Activated CD4-positive, alpha-beta T cell treated with anti-CD3 and anti-CD28 coated beads, Interleukin-2, Interleukin-6, amounts not matched to agents 100 ng/mL and 50 ng/mL, durations not matched to agents 16 hours and 8 hours (primary cell): ENCODE measurements around the gene BSG.
"Not testable (repeated sequence)": the region's sequence is repeated elsewhere in the genome, so short reads cannot be mapped to it uniquely, and the experiment has no call there.

Source experiments
- DNase-seq: peaks from one replicate; pipeline ENCODE4 v3.0.0-alpha.2; 2020

BSG gene

GRCh38 chr19:573519-573825, 1.1 kb downstream of the BSG start:
- DNase-seq: no peak

GRCh38 chr19:574658-575526, 2.5 kb downstream of the BSG start:
- no peak for DNase-seq

GRCh38 chr19:575527-576506, 3.4 kb downstream of the BSG start:
- no peak for DNase-seq

GRCh38 chr19:576768-577438, 4.5 kb downstream of the BSG start:
- DNase-seq: no peak

GRCh38 chr19:577439-578392, 5.3 kb downstream of the BSG start:
- DNase-seq: no peak

DNA sequence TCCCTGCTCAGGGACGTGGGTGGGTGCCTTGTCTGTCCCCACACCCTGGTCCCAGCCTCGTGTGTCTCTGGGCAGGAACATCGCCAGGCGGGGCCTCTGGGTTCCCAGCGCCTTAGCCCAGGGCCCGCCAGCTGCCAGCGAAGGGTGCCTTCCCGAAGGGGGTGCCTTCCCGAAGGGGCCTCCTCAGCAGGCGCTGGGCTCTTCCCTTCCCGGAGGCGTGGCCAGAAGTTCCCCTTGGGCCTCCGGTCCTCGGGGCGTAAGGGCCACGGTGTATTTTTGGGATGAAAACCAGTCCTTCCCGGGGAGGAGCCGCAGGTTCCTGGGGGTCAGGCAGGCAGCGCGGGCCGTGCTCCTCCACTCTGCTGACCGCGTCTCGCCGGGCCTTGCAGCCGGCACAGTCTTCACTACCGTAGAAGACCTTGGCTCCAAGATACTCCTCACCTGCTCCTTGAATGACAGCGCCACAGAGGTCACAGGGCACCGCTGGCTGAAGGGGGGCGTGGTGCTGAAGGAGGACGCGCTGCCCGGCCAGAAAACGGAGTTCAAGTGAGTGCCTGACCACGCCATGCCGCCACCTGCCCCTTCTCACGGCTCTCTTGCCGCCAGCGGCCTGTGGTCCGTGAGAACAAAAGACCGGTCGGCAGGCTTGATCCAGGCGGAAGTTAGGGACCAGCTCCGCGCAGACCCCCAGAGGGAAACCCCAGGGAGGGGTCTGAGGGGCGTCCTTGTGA, 6.9 kb downstream of the BSG start:
- DNase-seq: no peak

- no peak for DNase-seq
Observed at GRCh38 chr19:579842-580155, 7.4 kb downstream of the BSG start.

- DNase-seq: no peak
Observed at GRCh38 chr19:580274-580835, 8.0 kb downstream of the BSG start.

- no peak for DNase-seq
Observed at GRCh38 chr19:581399-582111, 9.2 kb downstream of the BSG start.

GRCh38 chr19:582497-583197, 10.3 kb downstream of the BSG start:
- DNase-seq: no peak

- DNase-seq: no peak
Observed at GRCh38 chr19:583198-583967, 11.0 kb downstream of the BSG start.

DNA sequence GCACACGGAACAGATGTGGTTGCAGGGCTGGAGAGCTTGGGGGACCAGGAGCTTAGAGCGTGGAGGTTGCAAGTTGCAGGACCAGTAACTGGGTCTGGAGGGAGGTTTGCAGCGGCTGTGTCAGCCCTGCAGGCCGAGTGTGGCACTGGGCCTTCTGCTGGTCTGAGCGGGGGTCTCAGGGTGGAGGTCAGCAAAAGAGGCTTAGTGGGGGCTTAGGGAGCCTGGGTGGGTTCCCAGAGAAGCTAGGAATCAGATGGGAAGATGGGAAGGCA, 11.5 kb downstream of the BSG start:
- no peak for DNase-seq

DNA sequence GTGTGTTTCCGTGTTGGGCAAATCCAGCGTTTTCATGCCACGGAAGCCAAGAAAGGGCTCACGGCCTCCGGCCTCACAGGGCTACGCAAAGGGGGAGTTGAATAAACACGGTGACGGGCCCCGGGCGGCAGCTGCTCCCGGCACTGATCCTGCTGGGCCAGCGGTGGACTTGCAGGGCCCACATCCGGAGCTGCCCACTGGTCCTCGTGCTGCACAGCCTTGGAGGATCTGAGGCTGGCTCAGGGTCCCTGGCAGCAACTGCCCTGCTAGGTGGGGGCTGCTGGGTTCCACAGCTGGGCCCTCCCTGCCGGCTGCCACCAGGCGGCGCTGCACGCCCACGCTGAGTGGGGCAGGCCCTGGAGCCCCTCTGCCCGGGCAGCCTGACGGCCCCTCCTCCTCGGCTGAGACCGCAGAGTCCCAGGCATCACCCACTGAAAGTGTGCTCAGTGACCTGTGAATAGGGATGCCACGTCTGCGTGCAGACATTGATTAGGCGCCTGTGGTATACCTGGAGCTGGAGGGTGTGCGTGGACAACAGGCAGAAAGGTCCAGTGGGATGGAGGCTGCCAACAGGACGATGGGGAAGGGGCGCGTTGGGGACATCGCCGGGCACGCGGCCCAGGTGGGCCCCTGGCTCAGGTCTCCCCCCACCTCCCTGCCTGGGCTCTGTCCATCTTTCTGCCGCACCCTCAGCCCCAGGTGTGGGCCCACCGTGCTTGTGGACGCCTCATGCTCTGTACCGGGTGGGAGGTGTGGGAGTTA, 12.0 kb downstream of the BSG start:
- peak; percentile 72 for DNase-seq

GRCh38 chr19:585146-585545, 12.8 kb downstream of the BSG start:
- DNase-seq: not testable (repeated sequence)

- DNase-seq: no peak
Observed at GRCh38 chr19:585551-586110, 13.2 kb downstream of the BSG start.

DNA sequence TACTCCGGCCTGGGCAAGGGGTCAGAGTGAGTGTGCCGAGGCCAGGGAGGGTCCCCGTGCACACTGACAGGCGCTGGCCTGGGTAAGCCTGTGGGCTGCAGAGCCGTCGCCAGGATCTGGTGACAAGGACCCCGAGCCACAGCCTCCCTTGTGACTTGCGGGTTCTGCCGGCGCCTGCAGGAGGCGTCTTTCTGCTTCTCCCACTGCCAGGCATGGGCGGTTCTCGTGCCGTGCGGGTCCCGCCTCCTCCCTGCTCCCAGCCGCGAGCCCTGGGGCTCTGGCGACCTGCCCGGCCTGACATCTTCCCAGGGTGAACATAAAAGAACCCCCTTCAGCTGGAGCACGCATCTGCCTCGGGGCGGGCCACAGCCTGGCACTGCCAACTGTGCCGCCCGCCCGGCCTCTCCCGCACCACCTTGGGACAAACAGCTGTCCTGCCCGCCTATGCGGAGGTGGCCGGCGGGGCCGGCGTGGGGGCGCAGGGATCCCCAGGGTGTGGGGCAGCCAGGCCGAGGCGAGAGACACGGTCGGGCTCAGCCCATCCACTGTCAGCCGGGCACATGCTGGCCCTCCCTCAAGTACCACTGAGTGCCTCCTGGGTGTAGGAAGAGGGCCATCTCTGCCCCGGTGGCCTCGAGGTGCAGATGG, 15.8 kb downstream of the BSG start:
- peak; percentile 74 for DNase-seq
